Hematopoietic multipotent progenitor cell treated with erythropoietin and hydrocortisone succinate and interleukin-3 and kit ligand, for 4 days (in vitro differentiated cells): ENCODE data around the gene SLC22A15.

Source experiments
- DNase-seq: peaks from one replicate; pipeline ENCODE4 v3.0.0-alpha.2; 2015

The SLC22A15 gene

DNA sequence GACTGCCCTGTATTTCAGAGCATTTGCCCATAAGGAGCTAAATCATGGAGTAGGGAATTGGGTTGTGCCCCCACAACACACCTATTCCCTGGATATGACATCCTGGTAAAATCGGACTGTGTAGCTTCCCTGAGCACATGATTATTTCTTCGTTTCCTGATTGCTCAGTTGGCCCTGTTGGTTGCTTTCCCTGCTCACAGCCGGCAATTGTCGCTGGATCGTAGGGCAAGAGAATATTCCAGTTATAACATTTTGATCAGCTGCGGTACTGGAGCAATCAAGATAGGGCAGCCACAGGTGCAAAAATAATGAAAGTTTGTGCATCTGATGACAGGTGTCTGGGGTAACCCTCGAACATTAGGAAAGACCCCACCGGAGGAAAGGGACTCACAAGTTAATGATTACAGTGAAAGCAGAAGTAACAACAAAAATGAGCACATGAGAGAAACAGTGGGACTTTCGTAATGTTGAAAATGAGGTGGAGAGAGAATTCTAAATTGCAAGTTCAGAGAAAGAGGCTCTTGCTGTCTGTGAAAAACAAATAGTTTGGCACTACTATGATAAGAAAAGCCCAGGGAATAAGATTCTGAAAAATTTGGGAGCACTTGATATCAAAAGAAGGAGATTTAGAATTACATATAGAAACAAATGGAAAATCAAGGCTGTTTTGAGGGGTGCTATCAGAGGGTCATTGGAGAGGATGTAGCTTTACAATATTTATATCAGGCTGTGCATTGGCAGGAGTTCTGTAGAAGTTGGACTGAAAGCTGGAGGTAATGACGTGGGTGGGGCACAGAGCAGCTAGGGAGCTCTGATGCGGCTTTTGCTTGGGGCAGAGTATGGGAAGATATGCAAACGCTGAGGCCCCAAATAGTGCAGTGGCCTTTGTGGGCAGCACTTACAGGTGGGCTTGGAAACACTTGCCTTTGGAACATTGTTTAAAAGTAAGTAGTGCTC, 134.5 kb downstream of the SLC22A15 start, which contains the start of gene MAB21L3:
MAB21L3 (plus strand) TSS at position 833 of the 957 bp plus-strand sequence. CDS start 1,217 bp downstream, outside the sequence.
- peak; percentile 33 for DNase-seq

DNA sequence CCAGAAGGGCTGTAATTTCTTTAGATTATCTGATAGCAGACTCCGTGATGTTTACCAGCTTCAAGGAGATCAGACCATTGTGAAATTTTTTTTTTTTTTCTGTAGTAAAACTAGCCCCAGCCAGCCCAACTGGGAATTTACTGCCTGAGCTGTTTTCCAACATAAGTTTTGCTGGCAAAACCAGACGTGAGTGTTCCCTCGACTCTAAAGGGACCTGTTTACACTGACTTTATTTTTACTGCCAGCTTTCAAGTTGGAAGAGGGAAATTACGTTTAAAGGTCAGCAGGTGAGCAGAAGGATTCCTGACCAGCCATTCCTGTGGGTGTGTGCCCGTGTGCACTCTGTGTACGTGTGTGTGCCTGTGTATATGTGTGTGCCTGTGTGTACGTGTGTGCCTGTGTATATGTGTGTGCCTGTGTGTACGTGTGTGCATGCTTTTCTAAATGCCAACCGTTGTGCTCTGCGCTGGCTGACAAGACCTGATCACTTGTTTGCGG, 135.3 kb downstream of the SLC22A15 start:
- no peak for DNase-seq

DNA sequence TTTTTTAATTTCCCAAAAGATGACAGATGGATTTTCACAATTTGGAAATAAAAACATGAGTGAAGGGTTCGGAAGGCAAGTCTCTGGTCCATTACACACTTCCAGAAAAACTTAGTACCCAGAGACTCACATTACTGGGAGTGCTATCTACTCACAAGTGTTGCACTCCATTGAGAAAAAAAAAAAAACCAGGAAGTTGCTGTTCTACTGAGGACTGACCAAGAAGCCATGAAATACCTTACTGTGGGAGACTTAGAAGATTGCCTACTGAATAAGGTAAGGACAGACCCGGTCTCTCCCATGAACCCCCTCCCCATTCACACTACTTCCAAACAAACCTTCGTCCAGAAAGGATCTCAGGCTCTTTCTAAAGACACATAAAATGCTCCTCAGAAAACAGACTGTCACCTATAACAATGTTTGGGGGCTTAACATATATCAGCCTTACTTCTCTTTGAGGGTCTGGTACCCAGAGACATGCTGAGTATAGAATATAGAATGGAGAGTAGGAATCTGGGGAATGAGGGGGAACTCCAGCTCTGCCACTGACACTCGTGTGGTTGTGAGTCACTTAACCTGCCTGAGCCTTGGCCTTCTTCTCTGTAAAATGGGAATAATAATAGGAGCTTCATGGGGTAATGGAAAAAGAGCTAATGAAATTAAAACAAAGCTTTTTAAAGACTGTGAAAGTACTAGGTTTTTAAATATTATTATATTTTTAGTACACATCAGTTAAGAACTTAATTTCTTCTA, 136.3 kb downstream of the SLC22A15 start:
- DNase-seq: no peak

DNA sequence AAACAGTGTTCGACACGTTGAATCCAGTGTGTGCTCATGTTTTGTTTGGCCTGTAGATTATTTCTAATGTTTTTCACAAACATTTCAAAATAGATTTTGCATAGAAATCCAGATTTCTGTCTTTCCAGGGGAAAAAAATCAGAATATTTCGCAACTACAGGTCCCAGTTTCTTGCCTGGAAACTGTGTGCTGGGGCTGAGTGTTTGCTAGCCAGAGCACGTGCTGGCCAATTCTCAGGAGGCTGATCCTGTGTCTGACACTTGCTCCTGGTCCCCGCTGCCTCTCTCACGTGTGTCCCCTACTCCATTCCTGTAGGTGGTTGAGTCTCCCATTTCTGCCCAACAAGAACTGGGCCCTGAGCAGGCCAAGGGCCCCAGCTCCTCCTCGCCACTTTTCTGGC, 137.3 kb downstream of the SLC22A15 start:
- no peak for DNase-seq

DNA sequence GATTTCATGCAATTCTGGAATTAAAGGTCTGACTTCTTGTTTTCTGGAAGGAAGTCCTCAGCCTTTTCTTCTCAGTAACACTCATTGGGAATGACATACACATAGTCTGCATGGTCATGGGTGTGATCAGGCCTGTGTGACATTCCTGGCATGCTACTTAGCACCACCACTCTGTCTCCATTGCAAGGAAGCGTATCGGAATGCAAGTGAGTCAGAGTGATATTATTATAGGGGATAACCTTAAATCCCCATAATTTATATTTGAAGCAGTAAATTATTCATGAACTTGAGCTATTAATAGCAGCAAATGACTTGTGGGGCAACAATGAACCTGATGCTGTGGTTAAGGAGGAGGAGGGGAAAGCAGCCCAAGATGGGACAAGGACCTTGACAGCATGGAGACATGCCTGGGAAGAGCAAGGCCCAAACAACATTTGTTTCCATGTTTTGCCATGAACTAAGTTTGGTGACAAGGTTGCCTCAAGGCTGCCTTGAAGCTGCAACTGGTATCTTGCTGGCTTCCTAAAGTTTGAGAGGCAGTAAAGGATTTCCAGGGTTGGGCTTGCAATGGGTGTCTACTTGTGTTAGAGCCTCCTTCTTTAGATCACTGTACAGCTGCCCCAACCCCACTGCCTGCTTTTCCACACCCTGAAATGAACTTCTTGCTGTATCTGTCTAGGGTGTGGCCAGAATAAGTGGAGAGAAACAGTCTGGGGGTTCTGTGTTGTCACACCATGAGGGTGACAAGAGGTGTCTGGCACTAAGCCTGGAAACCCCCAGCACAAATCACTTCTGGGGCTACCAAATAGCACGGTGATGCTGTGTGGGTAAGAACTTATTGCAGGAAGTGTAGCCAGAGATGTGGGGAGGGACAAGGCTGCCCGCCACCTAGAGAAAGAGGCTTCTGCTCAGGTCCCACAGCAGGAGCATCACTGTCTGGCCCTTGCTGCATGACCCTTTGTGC, 139.4 kb downstream of the SLC22A15 start:
- no peak for DNase-seq

DNA sequence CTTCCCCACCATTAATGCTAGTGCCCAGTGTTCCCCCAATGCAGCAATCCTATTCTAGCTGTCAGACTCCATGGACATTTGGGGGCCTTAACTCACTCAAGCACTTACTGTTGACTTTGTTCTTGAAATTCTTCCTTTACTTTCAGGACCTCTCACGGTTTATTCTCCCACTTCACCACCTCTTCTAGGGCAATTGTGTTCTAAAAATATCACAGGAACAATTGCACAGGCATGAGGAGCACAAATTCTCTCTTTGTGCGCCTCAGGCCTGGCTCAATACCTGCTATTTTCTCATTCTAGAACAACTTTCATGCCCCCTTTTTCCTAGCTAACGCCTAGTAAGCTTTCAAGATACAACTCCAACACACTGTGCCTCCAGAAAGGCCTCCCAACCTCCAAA, 142.2 kb downstream of the SLC22A15 start:
- no peak for DNase-seq
